Measurements from ENCODE around the gene PPFIBP2. TPM values are rescaled to one million over a fixed set of nuclear protein-coding genes. Genes with fewer than 3 reads are reported as not detected.

PPFIBP2 gene
- total and polyA plus RNA-seq, 2 of the 13 experiments (the other 11 are each of a cell fraction or from before 2014, with no cell fraction given), result 15.0 to 52.5 TPM

GRCh38 chr11:7603031-7603781, 89.4 kb downstream of the PPFIBP2 start:
- ChIA-PET CTCF (ENCODE audit: low intra/inter-chr PET ratio, low total read pairs) (no interaction called here), POLR2A (interaction anchor here (8.2 kb wide), 1 partner anchor 29 kb away, joined by 115 read pairs; no protein-coding TSS in a partner anchor)
- 73% methylated on average over 4 of the region's 4 CpGs for WGBS (ENCODE audit: low lambda C conversion rate)
- Histone ChIP-seq H3K36me3 (replicated peaks in 1 of 2; ENCODE audit: control insufficient read depth in 1 of 2, insufficient read depth in 2 of 2, low read length in 2 of 2) (peaks cover 3 to 6% of the 10 kb centered on the region in 2 experiments; a peak in 2 of 5 replicates), H3K27me3 (ENCODE audit: control insufficient read depth in 1 of 2, insufficient read depth in 2 of 2, low read length in 2 of 2) (no peaks in the 10 kb centered on the region), H4K20me1 (ENCODE audit: insufficient read depth, low read length) (no peaks in the 10 kb centered on the region), H2AFZ (ENCODE audit: low read length) (no peak overlapping the region), H3K79me2 (ENCODE audit: insufficient read depth, low read length) (no peaks in the 10 kb centered on the region), H3K9me3 (ENCODE audit: low read length) (no peaks in the 10 kb centered on the region), H3K4me2 (ENCODE audit: low read depth, low read length) (no peak overlapping the region), H3K4me1 (ENCODE audit: insufficient read depth, low read length) (peaks cover 84% of the 10 kb centered on the region), H3K4me3 (replicated peaks in 1 of 3; ENCODE audit: insufficient read depth in 1 of 3, low read depth in 2 of 3, low read length in 3 of 3) (no peak overlapping the region), H3K27ac (ENCODE audit: extremely low read length, insufficient read depth, low read length) (no peak overlapping the region), H3K9ac (ENCODE audit: insufficient read depth, low read depth, low read length) (no peak overlapping the region)
- ATAC-seq (no peak), FAIRE-seq (no peak), DNase-seq (ENCODE audit: low spot score) (no peak)
- in situ Hi-C loops (cut with HindIII; ENCODE audit: extremely low pct_ligation_motif_present, low pct_unique_long_range_greater_than_20kb), result no loop called here
- intact Hi-C loops (cut with micrococcal nuclease; ENCODE audit: unreplicated experiment), result no loop called here
- no TSS peak for BruUV-seq (replicated peaks)
- no peak for TF ChIP-seq SIX4 (CRISPR knock-in tag; IDR thresholded peaks at IDR 0.05)
- no peak for TF ChIP-seq ZNF431 (CRISPR knock-in tag; IDR thresholded peaks at IDR 0.05; ENCODE audit: borderline replicate concordance, low read depth)
- no peak for TF ChIP-seq STAT6 (CRISPR knock-in tag; IDR thresholded peaks at IDR 0.05; ENCODE audit: borderline replicate concordance)
- TF ChIP-seq ZNF503 (CRISPR knock-in tag; IDR thresholded peaks at IDR 0.05), result no peak
- no peak for TF ChIP-seq ZBTB3 (CRISPR knock-in tag; IDR thresholded peaks at IDR 0.05; ENCODE audit: borderline replicate concordance, low read depth)
- no peak for TF ChIP-seq NFYC (CRISPR knock-in tag; IDR thresholded peaks at IDR 0.05)
- TF ChIP-seq RXRA (CRISPR knock-in tag; IDR thresholded peaks at IDR 0.05), result no peak
- no peak for TF ChIP-seq MTA3 (CRISPR knock-in tag; IDR thresholded peaks at IDR 0.05)
- no peak for TF ChIP-seq ZNF180 (CRISPR knock-in tag; IDR thresholded peaks at IDR 0.05; ENCODE audit: borderline replicate concordance, low read depth)
- TF ChIP-seq ZNF326 (CRISPR knock-in tag; IDR thresholded peaks at IDR 0.05; ENCODE audit: borderline replicate concordance), result no peak
- TF ChIP-seq ZNF510 (CRISPR knock-in tag; IDR thresholded peaks at IDR 0.05; ENCODE audit: low read depth), result no peak
- TF ChIP-seq ZNF652 (CRISPR knock-in tag; IDR thresholded peaks at IDR 0.05; ENCODE audit: borderline replicate concordance, low read depth), result no peak
- TF ChIP-seq GMEB1 (CRISPR knock-in tag; IDR thresholded peaks at IDR 0.05; ENCODE audit: borderline replicate concordance), result no peak
- TF ChIP-seq ISX (CRISPR knock-in tag; conservative IDR thresholded peaks at IDR 0.05), result no peak
- no peak for TF ChIP-seq ZNF781 (CRISPR knock-in tag; IDR thresholded peaks at IDR 0.05; ENCODE audit: borderline replicate concordance, not compliant biosample characterization)
- no peak for TF ChIP-seq ZNF800 (CRISPR knock-in tag; IDR thresholded peaks at IDR 0.05)
